Liver (tissue), 9 donors: Measurements from ENCODE around the gene PTPN23. TPM values are rescaled to one million over a fixed set of nuclear protein-coding genes. Genes with fewer than 3 reads are reported as not detected.

Experiments
- DNase-seq: peaks from one replicate; pipeline ENCODE4 v3.0.0-alpha.2; 2017; ENCODE audit warnings: low spot score
- H3K27ac ChIP-seq, 2 donors: one replicate each; pipeline ENCODE4 v1.7.0; 2013; ENCODE audit warnings: inconsistent platforms in 2 of 2, low read length in 2 of 2, control low read depth in 1 of 2, low read depth in 1 of 2, mild to moderate bottlenecking in 1 of 2
- H3K27me3 ChIP-seq, 4 donors: one replicate each; pipeline versions ENCODE4 v1.6.1 to v1.7.0; 2013; ENCODE audit warnings: low read length in 3 of 4, inconsistent platforms in 1 of 4, mild to moderate bottlenecking in 1 of 4, moderate library complexity in 1 of 4; ENCODE audit not compliant: control insufficient read depth in 4 of 4, insufficient read depth in 4 of 4
- H3K36me3 ChIP-seq, 4 donors: one replicate each; pipeline versions ENCODE4 v1.6.1 to v1.7.0; 2013; ENCODE audit warnings: low read length in 3 of 4, mild to moderate bottlenecking in 3 of 4, low read depth in 1 of 4, moderate library complexity in 1 of 4; ENCODE audit not compliant: control insufficient read depth in 4 of 4, insufficient read depth in 3 of 4
- H3K4me1 ChIP-seq, 4 donors: one replicate each; pipeline versions ENCODE4 v1.6.1 to v1.7.0; 2013; ENCODE audit warnings: low read length in 3 of 4, mild to moderate bottlenecking in 3 of 4, moderate library complexity in 1 of 4; ENCODE audit not compliant: control insufficient read depth in 4 of 4, insufficient read depth in 4 of 4
- H3K4me3 ChIP-seq, 3 donors: one replicate each; pipeline versions ENCODE4 v1.6.1 to v1.7.0; 2013; ENCODE audit warnings: low read length in 3 of 3, control low read depth in 1 of 3, low read depth in 1 of 3, mild to moderate bottlenecking in 1 of 3
- H3K9ac ChIP-seq, 2 donors: one replicate each; pipeline ENCODE4 v1.7.0; 2013; ENCODE audit warnings: low read length in 2 of 2, mild to moderate bottlenecking in 2 of 2, moderate library complexity in 2 of 2, control low read depth in 1 of 2, low read depth in 1 of 2
- H3K9me3 ChIP-seq, 4 donors: one replicate each; pipeline versions ENCODE4 v1.6.1 to v1.7.0; 2013; ENCODE audit warnings: low read length in 3 of 4; ENCODE audit not compliant: control insufficient read depth in 4 of 4
- CTCF ChIP-seq: fragments of 150-350 bp; IDR thresholded peaks from 2 replicates; pipeline ENCODE4 v1.5.1; 2017; ENCODE audit warnings: improper control_type of control experiment, low read depth, low read length; ENCODE audit not compliant: missing input control
- EGR1 ChIP-seq, 2 donors: IDR thresholded peaks; 2 replicates each; pipeline ENCODE4 v1.6.1; 2016 to 2018; ENCODE audit warnings: antibody characterized with exemption in 2 of 2, low read depth in 2 of 2
- FOXA1 ChIP-seq: IDR thresholded peaks from 2 replicates; pipeline ENCODE4 v1.6.1; 2016; ENCODE audit warnings: antibody characterized with exemption
- FOXA2 ChIP-seq: IDR thresholded peaks from 2 replicates; pipeline ENCODE4 v1.6.1; 2016; ENCODE audit warnings: antibody characterized with exemption
- GABPA ChIP-seq, 2 donors: IDR thresholded peaks in 1 of 2; conservative IDR thresholded peaks in 1 of 2; 2 replicates each; pipeline ENCODE4 v1.6.1; 2016; ENCODE audit warnings: antibody characterized with exemption in 2 of 2, mild to moderate bottlenecking in 1 of 2, moderate library complexity in 1 of 2
- HNF4A ChIP-seq, 2 donors: conservative IDR thresholded peaks; 2 replicates each; pipeline ENCODE4 v1.6.1; 2016; ENCODE audit warnings: antibody characterized with exemption in 2 of 2, mild to moderate bottlenecking in 2 of 2
- JUND ChIP-seq, 2 donors: IDR thresholded peaks; 2 replicates each; pipeline ENCODE4 v1.6.1; 2016; ENCODE audit warnings: antibody characterized with exemption in 2 of 2
- NR2F2 ChIP-seq: IDR thresholded peaks from 2 replicates; pipeline ENCODE4 v1.6.1; 2016; ENCODE audit warnings: antibody characterized with exemption
- RAD21 ChIP-seq, 2 donors: IDR thresholded peaks; 2 replicates each; pipeline ENCODE4 v1.6.1; 2016; ENCODE audit warnings: antibody characterized with exemption in 2 of 2, mild to moderate bottlenecking in 2 of 2
- SP1 ChIP-seq: IDR thresholded peaks from 2 replicates; pipeline ENCODE4 v1.6.1; 2018; ENCODE audit warnings: antibody characterized with exemption, mild to moderate bottlenecking
- TAF1 ChIP-seq: conservative IDR thresholded peaks from 2 replicates; pipeline ENCODE4 v1.6.1; 2016; ENCODE audit warnings: antibody characterized with exemption, mild to moderate bottlenecking
- YY1 ChIP-seq: IDR thresholded peaks from 2 replicates; pipeline ENCODE4 v1.6.1; 2016; ENCODE audit warnings: antibody characterized with exemption, mild to moderate bottlenecking
- WGBS: extraction: QIAGEN DNeasy Blood & Tissue Kit; methylation state at CpG from one replicate; pipeline ENCODE4 v1.1.7; 2013; 5-methylcytosine and 5-hydroxymethylcytosine counted together
- polyA plus RNA-seq, 2 donors: library from polyadenylated mRNA; stranded (reverse) in 1 of 2; unstranded in 1 of 2; fragments of 200-250 nt in 1 of 2; fragments of >200 nt in 1 of 2; fragmentation: Nextera tagmentation in 1 of 2; extraction: Ambion mirVana in 1 of 2; gene quantifications; one replicate each; pipeline versions ENCODE4 v1.2.1 to v1.2.3, GENCODE V29; 2013 to 2015
- total RNA-seq, 2 donors: library from RNA; depleted of rRNA; stranded (reverse); fragments of >200 nt; gene quantifications; one replicate each; pipeline ENCODE4 v1.2.3, GENCODE V29; 2014
- TF ChIP-seq, protein P1 (sequence below): IDR thresholded peaks from 2 replicates; pipeline ENCODE4 v1.6.1; 2016; ENCODE audit warnings: antibody characterized with exemption
- TF ChIP-seq, protein P2 (sequence below): IDR thresholded peaks from 2 replicates; pipeline ENCODE4 v1.6.1; 2016; ENCODE audit warnings: antibody characterized with exemption, mild to moderate bottlenecking
- TF ChIP-seq, protein P3 (sequence below): IDR thresholded peaks from 2 replicates; pipeline ENCODE4 v1.6.1; 2016; ENCODE audit warnings: antibody characterized with exemption
- donor health status: healthy.
- donor health status: healthy.
- donor health status: healthy.
- donor health status: healthy.
- donor health status: healthy.

The PTPN23 gene
- total and polyA plus RNA-seq, 4 donors = 3.8 to 84.4 (median 11.5) TPM

DNA sequence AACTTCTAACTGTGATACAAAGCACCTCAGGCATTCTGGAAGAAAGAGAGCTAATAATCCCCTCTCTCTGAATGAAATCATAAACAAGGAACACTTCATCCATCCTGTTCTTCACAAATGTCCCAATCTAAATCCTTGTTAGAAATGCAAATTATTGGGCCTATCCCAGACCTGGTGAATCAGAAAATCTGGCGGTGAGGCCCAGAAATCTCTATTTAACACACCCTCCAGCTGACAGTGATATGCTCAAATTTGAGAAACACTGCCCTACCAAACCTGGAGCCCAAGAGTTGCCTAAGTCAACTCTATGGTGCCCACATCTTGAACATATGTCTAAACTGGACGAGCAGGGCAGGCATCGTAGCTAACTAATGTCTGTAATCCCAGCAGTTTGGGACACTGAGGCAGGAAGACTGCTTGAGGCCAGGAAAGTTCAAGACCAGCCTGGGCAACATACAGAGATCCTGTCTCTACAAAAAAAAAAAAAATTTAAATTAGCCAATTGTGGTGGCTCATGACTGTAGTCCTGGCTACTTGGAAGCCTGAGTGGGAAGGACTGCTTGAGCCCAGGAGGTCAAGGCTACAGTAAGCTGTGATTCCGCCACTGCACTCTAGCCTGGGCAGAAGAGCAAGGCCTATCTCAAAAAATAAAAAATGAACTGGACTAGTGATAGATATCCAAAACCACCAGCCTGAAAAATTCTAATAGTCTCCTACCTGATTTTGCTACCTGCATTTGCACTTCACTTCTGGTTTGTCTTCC lies 71.8 kb downstream of the PTPN23 start:
- WGBS = 69% methylated on average over 4 of the region's 4 CpGs
- Histone ChIP-seq H3K27ac (no peak overlapping the region), H3K36me3 (no peaks in the 10 kb centered on the region), H3K4me3 (no peak overlapping the region), H3K9ac (no peak overlapping the region), H3K27me3 (no peaks in the 10 kb centered on the region), H3K4me1 (peaks cover 4 to 18% (median 10%) of the 10 kb centered on the region in 4 donors), H3K9me3 (no peaks in the 10 kb centered on the region)
- TF ChIP-seq CTCF (no peak), FOXA1 (no peak), YY1 (no peak), RAD21 (IDR thresholded peaks at IDR 0.05) (no peak), SP1 (no peak), GABPA (IDR thresholded peaks at IDR 0.05 in 1 of 2, conservative IDR thresholded peaks at IDR 0.05 in 1 of 2) (no peak), FOXA2 (no peak)
- TF ChIP-seq, protein P1, sequence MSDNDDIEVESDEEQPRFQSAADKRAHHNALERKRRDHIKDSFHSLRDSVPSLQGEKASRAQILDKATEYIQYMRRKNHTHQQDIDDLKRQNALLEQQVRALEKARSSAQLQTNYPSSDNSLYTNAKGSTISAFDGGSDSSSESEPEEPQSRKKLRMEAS = no peak
- TF ChIP-seq, protein P2, sequence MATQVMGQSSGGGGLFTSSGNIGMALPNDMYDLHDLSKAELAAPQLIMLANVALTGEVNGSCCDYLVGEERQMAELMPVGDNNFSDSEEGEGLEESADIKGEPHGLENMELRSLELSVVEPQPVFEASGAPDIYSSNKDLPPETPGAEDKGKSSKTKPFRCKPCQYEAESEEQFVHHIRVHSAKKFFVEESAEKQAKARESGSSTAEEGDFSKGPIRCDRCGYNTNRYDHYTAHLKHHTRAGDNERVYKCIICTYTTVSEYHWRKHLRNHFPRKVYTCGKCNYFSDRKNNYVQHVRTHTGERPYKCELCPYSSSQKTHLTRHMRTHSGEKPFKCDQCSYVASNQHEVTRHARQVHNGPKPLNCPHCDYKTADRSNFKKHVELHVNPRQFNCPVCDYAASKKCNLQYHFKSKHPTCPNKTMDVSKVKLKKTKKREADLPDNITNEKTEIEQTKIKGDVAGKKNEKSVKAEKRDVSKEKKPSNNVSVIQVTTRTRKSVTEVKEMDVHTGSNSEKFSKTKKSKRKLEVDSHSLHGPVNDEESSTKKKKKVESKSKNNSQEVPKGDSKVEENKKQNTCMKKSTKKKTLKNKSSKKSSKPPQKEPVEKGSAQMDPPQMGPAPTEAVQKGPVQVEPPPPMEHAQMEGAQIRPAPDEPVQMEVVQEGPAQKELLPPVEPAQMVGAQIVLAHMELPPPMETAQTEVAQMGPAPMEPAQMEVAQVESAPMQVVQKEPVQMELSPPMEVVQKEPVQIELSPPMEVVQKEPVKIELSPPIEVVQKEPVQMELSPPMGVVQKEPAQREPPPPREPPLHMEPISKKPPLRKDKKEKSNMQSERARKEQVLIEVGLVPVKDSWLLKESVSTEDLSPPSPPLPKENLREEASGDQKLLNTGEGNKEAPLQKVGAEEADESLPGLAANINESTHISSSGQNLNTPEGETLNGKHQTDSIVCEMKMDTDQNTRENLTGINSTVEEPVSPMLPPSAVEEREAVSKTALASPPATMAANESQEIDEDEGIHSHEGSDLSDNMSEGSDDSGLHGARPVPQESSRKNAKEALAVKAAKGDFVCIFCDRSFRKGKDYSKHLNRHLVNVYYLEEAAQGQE = no peak
- DNase-seq = no peak

DNA sequence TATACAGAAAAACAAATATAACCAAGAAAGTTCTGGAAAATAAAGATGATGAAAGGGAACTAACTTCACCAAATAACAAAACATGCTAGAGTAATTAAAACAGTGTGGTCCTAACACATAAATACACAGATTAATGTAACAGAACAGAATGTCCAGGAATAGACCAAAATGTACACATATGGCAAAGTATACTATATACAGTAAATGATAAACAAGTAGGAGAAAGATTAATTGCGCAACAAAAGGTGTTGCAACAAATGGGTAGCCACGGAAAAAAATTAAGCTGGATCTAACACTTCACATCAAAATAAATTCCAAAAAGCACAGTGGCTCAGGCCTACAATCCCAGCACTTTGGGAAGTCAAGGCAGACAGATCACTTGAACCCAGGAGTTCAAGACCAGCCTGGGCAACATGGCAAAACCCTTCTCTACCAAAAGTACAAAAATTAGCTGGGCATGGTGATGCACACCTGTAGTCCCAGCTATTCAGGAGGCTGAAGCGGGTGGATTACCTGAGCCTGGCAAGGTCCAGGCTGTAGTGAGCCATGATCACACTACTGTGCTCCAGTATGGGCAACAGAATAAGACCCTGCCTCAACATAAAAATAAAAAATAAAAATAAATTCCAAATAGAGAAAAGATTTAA lies 75.1 kb downstream of the PTPN23 start:
- no peaks in the 10 kb centered on the region for H3K27me3 ChIP-seq
- DNase-seq = no peak
- H3K36me3 ChIP-seq = peaks cover 0 to 2% (median 0%) of the 10 kb centered on the region in 4 donors
- no peaks in the 10 kb centered on the region for H3K9me3 ChIP-seq
- peaks cover 4 to 22% (median 8%) of the 10 kb centered on the region in 4 donors for H3K4me1 ChIP-seq
- no peak overlapping the region for H3K9ac ChIP-seq
- H3K4me3 ChIP-seq = no peak overlapping the region
- H3K27ac ChIP-seq = peak overlapping the region in 1 of 2 donors; percentile 7
- WGBS = 71% methylated on average over 3 of the region's 3 CpGs
- TF ChIP-seq, protein P1 = no peak
- TF ChIP-seq JUND (IDR thresholded peaks at IDR 0.05) = no peak
- TF ChIP-seq NR2F2 = no peak
- TF ChIP-seq FOXA1 = no peak
- no peak for TF ChIP-seq EGR1 (IDR thresholded peaks at IDR 0.05; ENCODE audit: low read depth in 2 of 2)
- TF ChIP-seq, protein P3, sequence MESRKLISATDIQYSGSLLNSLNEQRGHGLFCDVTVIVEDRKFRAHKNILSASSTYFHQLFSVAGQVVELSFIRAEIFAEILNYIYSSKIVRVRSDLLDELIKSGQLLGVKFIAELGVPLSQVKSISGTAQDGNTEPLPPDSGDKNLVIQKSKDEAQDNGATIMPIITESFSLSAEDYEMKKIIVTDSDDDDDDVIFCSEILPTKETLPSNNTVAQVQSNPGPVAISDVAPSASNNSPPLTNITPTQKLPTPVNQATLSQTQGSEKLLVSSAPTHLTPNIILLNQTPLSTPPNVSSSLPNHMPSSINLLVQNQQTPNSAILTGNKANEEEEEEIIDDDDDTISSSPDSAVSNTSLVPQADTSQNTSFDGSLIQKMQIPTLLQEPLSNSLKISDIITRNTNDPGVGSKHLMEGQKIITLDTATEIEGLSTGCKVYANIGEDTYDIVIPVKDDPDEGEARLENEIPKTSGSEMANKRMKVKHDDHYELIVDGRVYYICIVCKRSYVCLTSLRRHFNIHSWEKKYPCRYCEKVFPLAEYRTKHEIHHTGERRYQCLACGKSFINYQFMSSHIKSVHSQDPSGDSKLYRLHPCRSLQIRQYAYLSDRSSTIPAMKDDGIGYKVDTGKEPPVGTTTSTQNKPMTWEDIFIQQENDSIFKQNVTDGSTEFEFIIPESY = no peak
- TF ChIP-seq GABPA (IDR thresholded peaks at IDR 0.05 in 1 of 2, conservative IDR thresholded peaks at IDR 0.05 in 1 of 2) = no peak
- TF ChIP-seq HNF4A (conservative IDR thresholded peaks at IDR 0.05) = no peak
- no peak for TF ChIP-seq YY1
- TF ChIP-seq, protein P2 = no peak
- no peak for TF ChIP-seq SP1
- no peak for TF ChIP-seq TAF1
- TF ChIP-seq CTCF = no peak
- TF ChIP-seq RAD21 (IDR thresholded peaks at IDR 0.05) = no peak
